HAP-1 (cell line): ENCODE data around the gene EPM2A.

Experiments used
- DNase-seq, 2 experiments: peaks; one replicate each; pipeline ENCODE4 v3.0.0-alpha.2; 2016 to 2020; ENCODE audit warnings: low spot score in 2 of 2
- H3K27me3 ChIP-seq: fragments of 250-450 bp; sonication (Bioruptor Pico); 2 replicates; pipeline ENCODE4 v1.5.1; 2020; ENCODE audit warnings: low read depth, mild to moderate bottlenecking, moderate library complexity
- H3K36me3 ChIP-seq: fragments of 250-450 bp; sonication (Bioruptor Pico); replicated peaks from 2 replicates; pipeline ENCODE4 v1.5.1; 2020; ENCODE audit warnings: mild to moderate bottlenecking
- H3K4me1 ChIP-seq: fragments of 250-450 bp; sonication (Bioruptor Pico); 2 replicates; pipeline ENCODE4 v1.5.1; 2020; ENCODE audit warnings: mild to moderate bottlenecking
- H3K4me3 ChIP-seq: fragments of 250-450 bp; sonication (Bioruptor Pico); 2 replicates; pipeline ENCODE4 v1.5.1; 2020; ENCODE audit warnings: mild to moderate bottlenecking, moderate library complexity
- H3K9me3 ChIP-seq: fragments of 250-450 bp; sonication (Bioruptor Pico); 2 replicates; pipeline ENCODE4 v1.5.1; 2020; ENCODE audit warnings: mild to moderate bottlenecking, moderate library complexity
- in situ Hi-C: fragments of 300-500 bp; cut with MboI; formaldehyde crosslinking; loops from 3 replicates; pipeline ENCODE4 v1.14.3; 2020; ENCODE audit warnings: low sequenced_read_pairs, inconsistent platforms, mixed read lengths

EPM2A gene

DNA sequence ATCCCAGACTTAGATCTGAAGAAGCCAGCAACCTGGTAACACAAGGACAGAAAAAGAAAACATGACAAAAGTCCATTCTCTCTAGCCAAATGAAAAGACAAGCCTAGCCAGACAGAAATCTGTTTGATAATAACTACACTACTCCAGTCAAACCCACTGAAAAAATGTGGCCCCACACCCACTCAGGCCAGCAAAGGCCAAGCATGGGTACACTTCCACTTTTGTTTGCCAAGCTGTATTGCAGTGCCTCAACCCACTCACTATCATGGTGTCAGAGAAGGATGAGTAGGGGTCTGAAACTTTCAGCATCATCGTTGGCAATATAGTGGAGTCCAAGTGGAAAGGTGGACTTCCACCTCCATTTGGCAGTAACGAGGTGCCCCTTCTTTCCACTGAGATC is 45.8 kb downstream of the EPM2A start:
- Histone ChIP-seq H3K36me3 (no peaks in the 10 kb centered on the region), H3K9me3 (no peaks in the 10 kb centered on the region), H3K27me3 (no peaks in the 10 kb centered on the region), H3K4me3 (no peak overlapping the region), H3K4me1 (peaks cover 11% of the 10 kb centered on the region)
- no peak for DNase-seq
- in situ Hi-C loops: no loop called here

DNA sequence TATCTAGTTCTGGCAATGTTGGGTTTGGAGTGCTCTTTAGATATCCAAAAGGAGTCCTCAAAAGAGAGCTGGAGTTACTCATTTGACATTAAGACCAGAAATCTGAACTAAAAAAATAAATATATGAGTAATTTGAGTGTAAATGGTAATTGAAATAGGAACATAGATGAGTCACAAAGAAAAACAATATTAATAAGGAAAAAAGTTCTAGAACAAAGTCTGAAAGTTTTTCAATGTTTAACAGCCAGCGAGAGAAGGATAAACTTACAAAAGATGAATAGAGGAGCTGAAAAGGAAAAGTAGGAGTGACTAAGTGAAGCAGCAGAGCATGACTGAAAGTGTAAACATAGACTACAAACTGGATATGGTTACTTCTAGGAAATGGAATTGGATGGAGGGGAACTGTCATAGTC is 46.8 kb downstream of the EPM2A start:
- Histone ChIP-seq H3K4me3 (no peak overlapping the region), H3K27me3 (no peaks in the 10 kb centered on the region), H3K36me3 (no peaks in the 10 kb centered on the region), H3K4me1 (peaks cover 11% of the 10 kb centered on the region), H3K9me3 (no peaks in the 10 kb centered on the region)
- DNase-seq: no peak
- in situ Hi-C loops: no loop called here

- Histone ChIP-seq H3K4me3 (no peak overlapping the region), H3K9me3 (no peaks in the 10 kb centered on the region), H3K4me1 (peaks cover 11% of the 10 kb centered on the region), H3K36me3 (no peaks in the 10 kb centered on the region), H3K27me3 (no peaks in the 10 kb centered on the region)
- in situ Hi-C loops: no loop called here
- no peak for DNase-seq
Observed at GRCh38 chr6:145685932-145686331, 49.4 kb downstream of the EPM2A start.

DNA sequence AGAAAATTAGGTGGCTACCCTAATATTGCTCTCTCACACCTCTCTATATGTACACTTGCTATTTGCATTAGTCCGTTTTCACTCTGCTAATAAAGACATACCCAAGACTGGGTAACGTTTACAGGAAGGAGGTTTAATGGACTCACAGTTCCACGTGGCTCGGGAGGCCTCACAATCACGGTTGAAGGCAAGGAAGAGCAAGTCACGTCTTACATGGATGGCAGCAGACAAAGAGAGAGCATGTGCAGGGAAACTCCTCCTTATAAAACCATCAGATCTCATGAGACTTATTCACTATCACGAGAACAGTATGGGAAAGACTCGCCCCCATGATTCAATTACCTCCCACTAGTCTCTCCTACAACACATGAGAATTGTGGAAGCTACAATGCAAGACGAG is 53.4 kb downstream of the EPM2A start:
- Histone ChIP-seq H3K4me1 (no peaks in the 10 kb centered on the region), H3K4me3 (no peak overlapping the region), H3K27me3 (no peaks in the 10 kb centered on the region), H3K9me3 (no peaks in the 10 kb centered on the region), H3K36me3 (no peaks in the 10 kb centered on the region)
- no peak for DNase-seq
- in situ Hi-C loops: no loop called here

DNA sequence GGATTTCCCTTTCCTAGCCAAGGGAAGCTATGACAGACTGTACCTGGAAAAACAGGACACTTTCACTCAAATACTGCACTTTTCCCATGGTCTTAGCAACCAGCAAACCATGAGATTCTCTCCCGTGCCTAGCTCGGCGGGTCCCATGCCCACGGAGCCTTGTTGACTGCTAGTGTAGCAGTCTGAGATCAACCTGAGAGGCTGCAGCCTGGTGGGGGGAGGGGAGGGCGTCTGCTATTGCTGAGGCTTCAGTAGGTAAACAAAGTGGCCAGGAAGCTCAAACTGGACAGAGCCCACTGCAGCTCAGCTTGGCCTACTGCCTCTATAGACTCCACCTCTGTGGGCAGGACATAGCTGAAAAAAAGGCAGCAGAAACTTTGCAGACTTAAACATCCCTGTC is 61.8 kb downstream of the EPM2A start:
- Histone ChIP-seq H3K36me3 (no peaks in the 10 kb centered on the region), H3K4me1 (no peaks in the 10 kb centered on the region), H3K4me3 (no peak overlapping the region), H3K27me3 (no peaks in the 10 kb centered on the region), H3K9me3 (no peaks in the 10 kb centered on the region)
- in situ Hi-C loops: no loop called here
- DNase-seq: no peak

DNA sequence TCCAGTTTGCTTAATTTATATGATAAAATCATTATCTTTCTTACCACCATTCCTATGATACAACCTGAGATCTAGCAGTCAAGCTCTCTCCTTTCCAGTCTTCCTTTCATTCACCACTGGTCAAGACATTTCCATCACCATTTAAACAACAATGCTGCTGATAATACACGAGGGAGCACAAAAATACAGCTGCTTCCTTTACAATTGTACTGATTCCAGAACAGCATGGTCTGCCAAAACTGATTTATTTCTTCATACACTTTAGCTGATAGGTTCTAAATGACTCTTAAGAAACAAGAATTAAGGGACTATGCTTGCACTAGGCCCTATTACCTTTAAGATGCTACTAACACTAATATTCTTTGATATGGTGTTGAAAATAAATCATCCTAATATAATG is 65.0 kb downstream of the EPM2A start:
- H3K4me1 ChIP-seq: no peaks in the 10 kb centered on the region
- in situ Hi-C loops: no loop called here
- H3K27me3 ChIP-seq: no peaks in the 10 kb centered on the region
- no peaks in the 10 kb centered on the region for H3K9me3 ChIP-seq
- no peaks in the 10 kb centered on the region for H3K36me3 ChIP-seq
- no peak for DNase-seq
- no peak overlapping the region for H3K4me3 ChIP-seq

- H3K9me3 ChIP-seq: no peaks in the 10 kb centered on the region
- H3K36me3 ChIP-seq: no peaks in the 10 kb centered on the region
- no peaks in the 10 kb centered on the region for H3K27me3 ChIP-seq
- in situ Hi-C loops: no loop called here
- no peak for DNase-seq
- H3K4me3 ChIP-seq: no peak overlapping the region
- H3K4me1 ChIP-seq: no peaks in the 10 kb centered on the region
Observed at GRCh38 chr6:145669627-145670034, 65.7 kb downstream of the EPM2A start.

- Histone ChIP-seq H3K27me3 (no peaks in the 10 kb centered on the region), H3K36me3 (no peaks in the 10 kb centered on the region), H3K4me1 (no peaks in the 10 kb centered on the region), H3K4me3 (no peak overlapping the region), H3K9me3 (no peaks in the 10 kb centered on the region)
- no peak for DNase-seq
- in situ Hi-C loops: no loop called here
Observed at GRCh38 chr6:145668844-145669243, 66.5 kb downstream of the EPM2A start.

GRCh38 chr6:145660676-145661075 is 74.6 kb downstream of the EPM2A start:
- peaks cover 11% of the 10 kb centered on the region for H3K4me1 ChIP-seq
- DNase-seq: no peak
- no peak overlapping the region for H3K4me3 ChIP-seq
- H3K27me3 ChIP-seq: no peaks in the 10 kb centered on the region
- H3K9me3 ChIP-seq: no peaks in the 10 kb centered on the region
- no peaks in the 10 kb centered on the region for H3K36me3 ChIP-seq
- in situ Hi-C loops: no loop called here

DNA sequence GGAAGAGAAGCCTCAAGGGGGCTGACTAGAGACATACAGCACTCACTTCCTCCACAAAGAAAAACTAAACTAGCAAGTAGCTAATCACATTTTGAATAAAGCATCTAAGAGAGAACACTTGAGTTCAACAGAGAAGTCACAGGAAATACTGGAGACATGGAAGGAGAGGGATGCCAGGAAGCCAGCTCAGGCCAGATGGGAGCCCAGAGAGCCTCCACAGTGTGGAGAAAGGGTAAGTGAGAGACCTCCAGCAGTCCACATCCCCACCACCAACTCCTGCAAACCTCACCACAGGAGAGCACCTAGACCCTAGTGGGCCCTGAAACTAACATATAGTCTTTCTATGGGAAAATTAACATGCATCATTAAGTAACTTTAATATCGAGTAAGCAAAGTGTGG is 79.2 kb downstream of the EPM2A start:
- no peaks in the 10 kb centered on the region for H3K27me3 ChIP-seq
- peaks cover 11% of the 10 kb centered on the region for H3K4me1 ChIP-seq
- H3K9me3 ChIP-seq: no peaks in the 10 kb centered on the region
- no peak overlapping the region for H3K4me3 ChIP-seq
- in situ Hi-C loops: no loop called here
- no peaks in the 10 kb centered on the region for H3K36me3 ChIP-seq
- no peak for DNase-seq

DNA sequence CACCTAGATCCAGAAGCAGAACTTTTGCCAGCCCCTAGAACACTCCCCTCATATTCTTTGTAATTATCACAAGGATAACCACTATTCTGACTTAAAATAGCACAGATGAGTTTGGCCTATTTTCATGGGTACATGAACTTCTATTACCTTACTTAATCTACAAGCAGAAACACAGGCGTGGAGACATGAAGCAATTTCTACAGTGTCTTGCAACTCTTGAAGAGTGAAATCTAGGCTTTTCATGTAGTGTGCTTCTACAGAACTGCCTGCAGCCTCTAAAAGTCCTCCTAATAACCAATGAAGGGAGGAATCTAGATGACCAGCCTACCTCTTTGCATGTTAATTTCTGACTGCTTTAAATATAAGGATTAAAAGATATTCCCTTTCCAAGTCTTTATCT is 82.7 kb downstream of the EPM2A start:
- H3K4me1 ChIP-seq: no peaks in the 10 kb centered on the region
- no peak for DNase-seq
- H3K4me3 ChIP-seq: no peak overlapping the region
- in situ Hi-C loops: no loop called here
- no peaks in the 10 kb centered on the region for H3K9me3 ChIP-seq
- H3K36me3 ChIP-seq: no peaks in the 10 kb centered on the region
- H3K27me3 ChIP-seq: no peaks in the 10 kb centered on the region

DNA sequence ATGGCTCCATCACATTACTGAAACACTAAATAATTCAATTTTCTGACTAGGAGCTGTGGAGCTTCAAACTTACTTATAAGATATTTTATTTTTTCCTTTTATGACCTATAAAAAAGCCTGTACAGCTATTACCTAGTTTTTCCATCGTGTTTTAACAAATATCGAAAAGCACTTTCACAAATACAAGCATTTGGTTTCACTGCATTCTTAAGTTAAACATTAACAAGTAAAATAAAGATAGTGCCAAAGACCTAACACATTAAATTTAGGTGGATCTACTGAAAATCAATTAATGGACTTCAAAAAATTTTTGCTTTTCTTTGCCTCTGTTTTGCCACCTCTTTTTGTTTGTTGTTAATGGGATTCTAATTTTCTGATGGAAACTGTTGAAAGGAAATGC is 83.3 kb downstream of the EPM2A start:
- in situ Hi-C loops: no loop called here
- no peaks in the 10 kb centered on the region for H3K9me3 ChIP-seq
- no peak for DNase-seq
- H3K4me1 ChIP-seq: no peaks in the 10 kb centered on the region
- H3K27me3 ChIP-seq: no peaks in the 10 kb centered on the region
- no peaks in the 10 kb centered on the region for H3K36me3 ChIP-seq
- H3K4me3 ChIP-seq: no peak overlapping the region

DNA sequence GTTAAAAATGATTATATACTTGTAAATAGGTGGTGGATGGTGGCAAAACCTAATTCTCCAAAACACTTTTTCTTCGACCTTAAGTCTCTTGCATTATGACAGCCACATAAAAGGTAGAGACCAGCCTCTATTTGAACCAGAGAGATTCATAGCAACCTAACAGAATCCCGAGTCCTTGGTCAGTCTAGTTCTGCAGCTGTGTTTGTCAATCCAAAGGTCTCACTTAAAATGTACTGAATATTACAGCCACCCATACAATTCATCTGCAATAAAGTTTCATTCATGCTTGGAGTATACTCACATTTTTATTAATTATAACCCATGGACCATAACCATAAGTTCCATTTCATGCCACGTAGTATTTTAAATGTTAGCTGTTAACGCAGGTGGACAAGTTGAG is 87.2 kb downstream of the EPM2A start:
- Histone ChIP-seq H3K9me3 (no peaks in the 10 kb centered on the region), H3K4me3 (no peak overlapping the region), H3K36me3 (no peaks in the 10 kb centered on the region), H3K27me3 (no peaks in the 10 kb centered on the region), H3K4me1 (no peaks in the 10 kb centered on the region)
- no peak for DNase-seq
- in situ Hi-C loops: loop anchor here (25.0 kb wide), 1 partner anchor 1061 kb away; no protein-coding TSS in a partner anchor

- H3K4me3 ChIP-seq: no peak overlapping the region
- in situ Hi-C loops: loop anchor here (25.0 kb wide), 1 partner anchor 1060 kb away; no protein-coding TSS in a partner anchor
- H3K9me3 ChIP-seq: no peaks in the 10 kb centered on the region
- H3K36me3 ChIP-seq: no peaks in the 10 kb centered on the region
- no peak for DNase-seq
- no peaks in the 10 kb centered on the region for H3K27me3 ChIP-seq
- no peaks in the 10 kb centered on the region for H3K4me1 ChIP-seq
Observed at GRCh38 chr6:145647602-145648001, 87.7 kb downstream of the EPM2A start.

- Histone ChIP-seq H3K4me3 (no peak overlapping the region), H3K9me3 (no peaks in the 10 kb centered on the region), H3K36me3 (no peaks in the 10 kb centered on the region), H3K4me1 (no peaks in the 10 kb centered on the region), H3K27me3 (no peaks in the 10 kb centered on the region)
- no peak for DNase-seq
- in situ Hi-C loops: loop anchor here (25.0 kb wide), 1 partner anchor 1056 kb away; no protein-coding TSS in a partner anchor
Observed at GRCh38 chr6:145643760-145644159, 91.6 kb downstream of the EPM2A start.
